Measurements from ENCODE around the gene PTPRM.

PTPRM gene

GRCh38 chr18:7568426-7568825 lies 1.3 kb downstream of the PTPRM start:
- DNase-seq: no peak

GRCh38 chr18:7571626-7572025 lies 4.5 kb downstream of the PTPRM start:
- no peak for DNase-seq

- no peak for DNase-seq
These were observed 5.7 kb downstream of the PTPRM start for GRCh38 chr18:7572822-7573221.

- no peak for DNase-seq
These were observed 8.4 kb downstream of the PTPRM start for GRCh38 chr18:7575465-7576028.

GRCh38 chr18:7576077-7576476 lies 9.0 kb downstream of the PTPRM start:
- no peak for DNase-seq

- DNase-seq: no peak
These were observed 9.6 kb downstream of the PTPRM start for GRCh38 chr18:7576685-7577084.

GRCh38 chr18:7577706-7578105 lies 10.6 kb downstream of the PTPRM start:
- no peak for DNase-seq

GRCh38 chr18:7579176-7579917 lies 12.2 kb downstream of the PTPRM start:
- no peak for DNase-seq

- no peak for DNase-seq
These were observed 12.9 kb downstream of the PTPRM start for GRCh38 chr18:7579918-7580542.

GRCh38 chr18:7584646-7585275 lies 17.6 kb downstream of the PTPRM start:
- DNase-seq: no peak

GRCh38 chr18:7585276-7585670 lies 18.2 kb downstream of the PTPRM start:
- DNase-seq: no peak

GRCh38 chr18:7586379-7586778 lies 19.3 kb downstream of the PTPRM start:
- no peak for DNase-seq

GRCh38 chr18:7590826-7591560 lies 23.9 kb downstream of the PTPRM start:
- no peak for DNase-seq

GRCh38 chr18:7592305-7593071 lies 25.4 kb downstream of the PTPRM start:
- DNase-seq: no peak

GRCh38 chr18:7593218-7593819 lies 26.2 kb downstream of the PTPRM start:
- DNase-seq: no peak

- DNase-seq: no peak
These were observed 29.0 kb downstream of the PTPRM start for GRCh38 chr18:7596147-7596546.

GRCh38 chr18:7597500-7597899 lies 30.4 kb downstream of the PTPRM start:
- no peak for DNase-seq

GRCh38 chr18:7598167-7599047 lies 31.3 kb downstream of the PTPRM start:
- DNase-seq: no peak

GRCh38 chr18:7600036-7600435 lies 32.9 kb downstream of the PTPRM start:
- no peak for DNase-seq

- DNase-seq: no peak
These were observed 33.6 kb downstream of the PTPRM start for GRCh38 chr18:7600528-7601245.

Data from NCI-H2081 (cell line).